Heart left ventricle (tissue), 16 donors: ENCODE measurements around the gene CCDC159. TPM values are rescaled to one million over a fixed set of nuclear protein-coding genes. Genes with fewer than 3 reads are reported as not detected.

Experiments
- ATAC-seq, 4 donors: fragments of 200-7000 bp; cut with Tn5 transposase; one replicate each; pipeline ENCODE4 v1.9.1; 2020 to 2022; ENCODE audit warnings: moderate library complexity in 4 of 4, mild to moderate bottlenecking in 3 of 4, moderate number of reproducible peaks in 1 of 4
- DNase-seq, 5 donors: peaks; one replicate each; pipeline ENCODE4 v3.0.0-alpha.2; 2020
- H3K27ac ChIP-seq, 12 donors: fragments of 200-600 bp; sonication (generic) in 4 of 12; one replicate each; pipeline versions ENCODE4 v1.5.0 to v1.8.0; 2016 to 2022; ENCODE audit warnings: mild to moderate bottlenecking in 2 of 12
- H3K27me3 ChIP-seq, 9 donors: fragments of 200-600 bp; sonication (generic) in 2 of 9; one replicate each; pipeline versions ENCODE4 v1.5.1 to v1.8.0; 2016 to 2022; ENCODE audit warnings: mild to moderate bottlenecking in 3 of 9
- H3K36me3 ChIP-seq, 9 donors: fragments of 200-600 bp; sonication (generic) in 2 of 9; one replicate each; pipeline versions ENCODE4 v1.5.0 to v1.8.0; 2018 to 2022; ENCODE audit warnings: mild to moderate bottlenecking in 2 of 9
- H3K4me1 ChIP-seq, 12 donors: fragments of 200-600 bp; sonication (generic) in 4 of 12; one replicate each; pipeline versions ENCODE4 v1.5.0 to v1.8.0; 2016 to 2022; ENCODE audit warnings: mild to moderate bottlenecking in 3 of 12
- H3K4me3 ChIP-seq, 12 donors: fragments of 200-600 bp; sonication (generic) in 4 of 12; one replicate each; pipeline versions ENCODE4 v1.5.0 to v1.8.0; 2017 to 2022; ENCODE audit warnings: mild to moderate bottlenecking in 9 of 12, moderate library complexity in 4 of 12
- H3K9me3 ChIP-seq, 12 donors: fragments of 200-600 bp; sonication (generic) in 4 of 12; one replicate each; pipeline versions ENCODE4 v1.5.0 to v1.8.0; 2016 to 2022; ENCODE audit warnings: mild to moderate bottlenecking in 1 of 12
- POLR2A ChIP-seq, 2 donors: fragments of 450-650 bp; IDR thresholded peaks; one replicate each; pipeline ENCODE4 v1.6.1; 2017; ENCODE audit warnings: antibody characterized with exemption in 2 of 2, mild to moderate bottlenecking in 2 of 2, moderate library complexity in 2 of 2
- WGBS, 4 donors: extraction: QIAGEN DNeasy Blood & Tissue Kit in 2 of 4; methylation state at CpG; one replicate each; pipeline versions ENCODE4 v1.1.5 to v1.1.7; 2013 to 2018; 5-methylcytosine and 5-hydroxymethylcytosine counted together
- intact Hi-C, 10 donors: fragments of 100-400 bp; cut with DNase I; formaldehyde crosslinking; loops; one replicate each; pipeline versions ENCODE4 v1.11.1 to v1.14.2; 2022
- polyA plus RNA-seq, 2 donors: library from polyadenylated mRNA; stranded (reverse); fragments of 200-250 nt; gene quantifications; one replicate each; pipeline ENCODE4 v1.2.3, GENCODE V29; 2013
- total RNA-seq, 9 donors: library from RNA; depleted of rRNA in 2 of 9; stranded (reverse); fragments of >200 nt in 2 of 9; fragmentation: NEBNext Ultra II Directional in 3 of 9; extraction: Animal tissue kit (Norgen Biotek cat#: 25700) in 3 of 9; gene quantifications; one replicate each; pipeline versions ENCODE4 v1.1.0 to v1.2.4, GENCODE V29; 2016 to 2023
- TF ChIP-seq, protein P1 (sequence below), 12 donors: fragments of 200-600 bp; sonication (generic) in 4 of 12; IDR thresholded peaks; one replicate each; pipeline versions ENCODE4 v1.5.0 to v1.8.0; 2018 to 2022; ENCODE audit warnings: antibody characterized with exemption in 12 of 12, mild to moderate bottlenecking in 5 of 12
- donor health status: ischemic (EF 13 %, LVEDD 7.1; RV severe dilation, severe dysfunction).
- donor health status: healthy with polysubstance abuse.
- donor health status: DM: no; HTN: yes; CAD: no.
- donor health status: DM: no; HTN: no; CAD: no.
- donor health status: ischemic (EF 25% LVEDD 6.9; RV normal size, moderate dysfunction).
- donor health status: ischemic (EF 25% LVEDD 5.7; RV mildly dilated, moderate dysfunction).
- donor health status: healthy.
- donor health status: DM: yes; HTN: yes; CAD: no.
- donor health status: ischemic (EF 35%, LVEDD 5.7; RV mildly dilated, moderate dysfunction).
- donor health status: nonischemic (EF 11% LVEDD 7.7; RV severe dilation, severe dysfunction).
- donor health status: DM: yes; HTN: yes; CAD: no.
- donor health status: PGD.
- donor health status: ischemic (EF 29% LVEDD 5.4; RV normal size, mild dysfunction).
- donor health status: nonischemic (EF 23%, LVEDD 6.1; RV moderate dilation, normal function).

CCDC159 gene
- total and polyA plus RNA-seq, 11 donors, result 11.5 to 34.9 (median 21.9) TPM

DNA sequence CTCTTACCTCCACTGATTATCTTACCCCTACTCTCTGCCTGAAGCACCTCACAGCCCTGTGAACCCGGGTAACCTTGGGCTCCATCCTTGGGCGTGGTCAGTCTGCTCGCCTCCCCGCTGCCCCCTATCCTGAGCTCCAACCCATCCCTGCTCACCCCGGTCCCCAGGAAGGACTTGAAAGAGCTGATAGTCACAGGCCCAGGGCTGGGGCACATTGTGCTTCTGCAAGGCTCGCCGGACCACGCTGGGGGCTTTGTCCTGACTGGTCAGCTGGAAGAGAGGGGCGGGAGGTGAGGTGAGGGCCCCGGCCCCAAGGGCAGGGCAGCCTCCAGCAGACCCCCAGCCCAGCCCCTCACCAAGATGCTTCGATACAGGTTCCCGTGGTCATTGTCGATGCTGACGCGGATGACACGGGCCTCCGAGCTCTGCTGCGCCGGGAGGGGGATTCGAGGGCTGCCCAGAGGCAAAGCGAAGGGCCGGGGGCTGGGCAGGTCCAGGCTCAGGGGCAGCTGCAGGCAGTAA is 50.8 kb downstream of the CCDC159 start:
- H3K4me3 ChIP-seq, result no peak overlapping the region
- DNase-seq, result peak in 1 of 5 donors; percentile 26
- TF ChIP-seq, protein P1, sequence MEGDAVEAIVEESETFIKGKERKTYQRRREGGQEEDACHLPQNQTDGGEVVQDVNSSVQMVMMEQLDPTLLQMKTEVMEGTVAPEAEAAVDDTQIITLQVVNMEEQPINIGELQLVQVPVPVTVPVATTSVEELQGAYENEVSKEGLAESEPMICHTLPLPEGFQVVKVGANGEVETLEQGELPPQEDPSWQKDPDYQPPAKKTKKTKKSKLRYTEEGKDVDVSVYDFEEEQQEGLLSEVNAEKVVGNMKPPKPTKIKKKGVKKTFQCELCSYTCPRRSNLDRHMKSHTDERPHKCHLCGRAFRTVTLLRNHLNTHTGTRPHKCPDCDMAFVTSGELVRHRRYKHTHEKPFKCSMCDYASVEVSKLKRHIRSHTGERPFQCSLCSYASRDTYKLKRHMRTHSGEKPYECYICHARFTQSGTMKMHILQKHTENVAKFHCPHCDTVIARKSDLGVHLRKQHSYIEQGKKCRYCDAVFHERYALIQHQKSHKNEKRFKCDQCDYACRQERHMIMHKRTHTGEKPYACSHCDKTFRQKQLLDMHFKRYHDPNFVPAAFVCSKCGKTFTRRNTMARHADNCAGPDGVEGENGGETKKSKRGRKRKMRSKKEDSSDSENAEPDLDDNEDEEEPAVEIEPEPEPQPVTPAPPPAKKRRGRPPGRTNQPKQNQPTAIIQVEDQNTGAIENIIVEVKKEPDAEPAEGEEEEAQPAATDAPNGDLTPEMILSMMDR (IDR thresholded peaks at IDR 0.05), result no peak
- no peak for TF ChIP-seq POLR2A (IDR thresholded peaks at IDR 0.05)
- WGBS, 4 donors, result 82 to 88% (median 86%) methylated on average over 18 to 22 of the region's 22 CpGs
- ATAC-seq, result no peak
- no peak overlapping the region for H3K27ac ChIP-seq
- H3K9me3 ChIP-seq, result no peaks in the 10 kb centered on the region
- intact Hi-C loops, result no loop called here
- no peaks in the 10 kb centered on the region for H3K27me3 ChIP-seq
- peaks cover 0 to 5% (median 0%) of the 10 kb centered on the region in 9 donors for H3K36me3 ChIP-seq
- H3K4me1 ChIP-seq, result no peaks in the 10 kb centered on the region

DNA sequence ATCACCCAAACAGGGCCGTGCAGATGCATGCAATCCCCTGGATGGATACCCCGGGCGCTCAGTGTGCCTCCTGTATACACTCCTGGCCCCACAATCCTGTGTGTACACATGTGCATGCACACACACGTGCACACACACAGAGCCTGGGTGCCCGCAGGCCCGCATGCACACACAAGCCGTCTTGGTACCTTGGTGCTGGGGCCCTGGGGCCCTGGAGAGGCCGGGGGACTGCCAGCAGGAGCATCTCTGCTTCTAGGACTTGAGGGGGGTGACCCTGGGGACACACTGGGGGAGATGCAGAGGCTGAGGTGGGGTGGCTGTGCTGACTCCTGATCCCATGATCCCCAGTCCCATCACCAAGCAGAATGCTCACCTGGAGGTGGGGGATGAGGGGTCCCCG is 53.3 kb downstream of the CCDC159 start:
- H3K27ac ChIP-seq, result no peak overlapping the region
- peaks cover 0 to 5% (median 0%) of the 10 kb centered on the region in 9 donors for H3K36me3 ChIP-seq
- 91 to 93% (median 92%) methylated on average over 9 of the region's 9 CpGs for WGBS, 4 donors
- no peaks in the 10 kb centered on the region for H3K27me3 ChIP-seq
- no peak overlapping the region for H3K4me3 ChIP-seq
- no peak for TF ChIP-seq POLR2A (IDR thresholded peaks at IDR 0.05)
- TF ChIP-seq, protein P1 (IDR thresholded peaks at IDR 0.05), result no peak
- ATAC-seq (peak in 1 of 4 donors; percentile 38), DNase-seq (no peak)
- H3K9me3 ChIP-seq, result no peaks in the 10 kb centered on the region
- intact Hi-C loops, result no loop called here
- no peaks in the 10 kb centered on the region for H3K4me1 ChIP-seq

DNA sequence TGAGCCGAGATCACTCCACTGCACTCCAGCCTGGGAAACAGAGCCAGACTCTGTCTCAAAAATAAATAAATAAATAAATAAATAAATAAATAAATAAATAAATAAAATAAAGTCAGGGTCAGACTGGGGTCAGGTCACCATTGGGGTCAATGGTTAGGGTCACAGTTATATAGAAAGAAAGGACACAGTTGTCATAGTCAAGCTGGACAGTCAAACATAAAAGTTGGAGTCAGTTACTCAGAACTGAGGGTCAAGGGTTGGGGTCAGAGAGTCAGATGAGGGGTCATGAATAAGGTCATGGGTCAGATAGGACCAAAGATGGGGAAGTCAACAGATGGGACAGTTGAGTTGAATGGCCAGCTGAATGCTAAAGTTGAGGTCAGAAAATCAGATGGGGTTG is 54.5 kb downstream of the CCDC159 start:
- intact Hi-C loops, result no loop called here
- DNase-seq (no peak), ATAC-seq (no peak)
- peaks cover 0 to 5% (median 0%) of the 10 kb centered on the region in 12 donors for H3K4me1 ChIP-seq
- no peak for TF ChIP-seq POLR2A (IDR thresholded peaks at IDR 0.05)
- TF ChIP-seq, protein P1 (IDR thresholded peaks at IDR 0.05), result no peak
- peaks cover 0 to 5% (median 0%) of the 10 kb centered on the region in 9 donors for H3K36me3 ChIP-seq
- H3K9me3 ChIP-seq, result no peaks in the 10 kb centered on the region
- H3K27me3 ChIP-seq, result no peaks in the 10 kb centered on the region
- H3K4me3 ChIP-seq, result no peak overlapping the region
- H3K27ac ChIP-seq, result no peak overlapping the region
- 86 to 94% (median 89%) methylated on average over 1 of the region's 1 CpG for WGBS, 4 donors

DNA sequence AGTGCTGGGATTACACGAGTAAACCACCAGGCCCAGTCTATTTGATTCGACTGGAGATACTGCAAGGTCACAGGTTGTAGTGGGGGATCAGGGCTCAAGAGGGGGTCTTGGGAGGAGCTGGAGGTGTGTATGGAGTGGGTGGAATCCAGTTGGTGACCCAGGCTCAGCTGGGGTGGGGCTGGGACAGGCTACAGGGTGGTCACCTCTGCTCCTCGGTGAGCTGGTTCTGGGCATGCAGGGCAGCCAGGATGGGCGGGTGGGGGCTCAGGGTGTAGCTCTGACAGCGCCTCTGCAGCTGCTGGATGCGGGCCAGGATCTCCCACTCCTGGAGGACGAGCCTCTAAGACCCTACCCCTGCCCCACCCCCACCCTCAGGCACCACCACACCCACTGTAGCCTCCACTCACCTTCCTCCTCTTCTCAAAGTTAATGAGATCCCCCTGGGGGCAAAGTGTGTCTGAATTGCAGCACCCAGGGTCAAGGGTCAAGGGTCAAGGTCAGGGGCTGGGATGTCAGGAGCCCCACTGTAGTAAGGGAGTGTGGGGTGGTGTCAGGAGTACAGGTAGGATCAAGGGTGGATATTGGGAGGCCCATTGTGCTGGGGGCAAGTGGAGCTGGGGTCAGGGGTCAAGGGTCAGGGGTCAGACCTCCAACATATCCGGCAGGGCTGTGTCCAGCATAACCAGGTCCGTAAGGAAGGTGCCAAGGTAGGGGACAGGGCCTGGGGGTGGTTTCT is 55.7 kb downstream of the CCDC159 start:
- Histone ChIP-seq H3K4me1 (peaks cover 0 to 9% (median 0%) of the 10 kb centered on the region in 12 donors), H3K36me3 (peaks cover 0 to 5% (median 0%) of the 10 kb centered on the region in 9 donors), H3K4me3 (no peak overlapping the region), H3K9me3 (no peaks in the 10 kb centered on the region), H3K27me3 (peaks cover 0 to 8% (median 0%) of the 10 kb centered on the region in 9 donors), H3K27ac (no peak overlapping the region)
- no peak for TF ChIP-seq POLR2A (IDR thresholded peaks at IDR 0.05)
- TF ChIP-seq, protein P1 (IDR thresholded peaks at IDR 0.05), result no peak
- ATAC-seq (no peak), DNase-seq (no peak)
- intact Hi-C loops, result no loop called here
- 82 to 87% (median 83%) methylated on average over 7 to 9 of the region's 9 CpGs for WGBS, 4 donors

Other genes with a start within 250 kb of the CCDC159 start
- gene SPC24, start 190.7 kb upstream of the CCDC159 start, total RNA-seq, result 10 to 100 TPM in 1 of 9 donors, 1 to 10 TPM in 8; 1.7 to 10.7 (median 5.2) TPM
- 1 to 10 TPM; 1.4 to 3.0 TPM for gene SPC24, start 190.7 kb upstream of the CCDC159 start, polyA plus RNA-seq
- 1,000 to 10,000 TPM in 1 of 9 donors, 100 to 1,000 TPM in 8; 232 to 1,831 (median 296) TPM for gene KANK2, start 149.0 kb upstream of the CCDC159 start, total RNA-seq
- gene KANK2, start 149.0 kb upstream of the CCDC159 start, polyA plus RNA-seq, result 100 to 1,000 TPM; 275 to 281 TPM
- gene ANGPTL8, start 106.9 kb upstream of the CCDC159 start, total RNA-seq, result 1 to 10 TPM in 1 of 9 donors, not detected in 8; 6.3 TPM
- 10 to 100 TPM in 1 of 2 donors, under 1 TPM in 1; 0.61 to 10.2 TPM for gene ANGPTL8, start 106.9 kb upstream of the CCDC159 start, polyA plus RNA-seq
- 10 to 100 TPM; 21.6 to 57.8 (median 39.5) TPM for gene DOCK6, start 84.0 kb upstream of the CCDC159 start, total RNA-seq
- gene DOCK6, start 84.0 kb upstream of the CCDC159 start, polyA plus RNA-seq, result 10 to 100 TPM; 25.6 to 36.0 TPM
- not detected for gene TSPAN16, start 50.4 kb upstream of the CCDC159 start, total RNA-seq
- not detected for gene TSPAN16, start 50.4 kb upstream of the CCDC159 start, polyA plus RNA-seq
- 10 to 100 TPM in 3 of 9 donors, 1 to 10 TPM in 6; 5.4 to 15.1 (median 7.4) TPM for gene RAB3D, start 6.9 kb upstream of the CCDC159 start, total RNA-seq
- gene RAB3D, start 6.9 kb upstream of the CCDC159 start, polyA plus RNA-seq, result 1 to 10 TPM; 2.5 to 3.9 TPM
- gene TMEM205, start 251 bp upstream of the CCDC159 start, total RNA-seq, result 100 to 1,000 TPM in 3 of 9 donors, 10 to 100 TPM in 6; 68.3 to 372 (median 83.9) TPM
- gene TMEM205, start 251 bp upstream of the CCDC159 start, polyA plus RNA-seq, result 100 to 1,000 TPM; 106 to 151 TPM
- gene PLPPR2, start 8.9 kb downstream of the CCDC159 start, total RNA-seq, result 10 to 100 TPM in 6 of 9 donors, 1 to 10 TPM in 3; 4.5 to 24.8 (median 12.5) TPM
- 10 to 100 TPM in 1 of 2 donors, 1 to 10 TPM in 1; 8.0 to 10.5 TPM for gene PLPPR2, start 8.9 kb downstream of the CCDC159 start, polyA plus RNA-seq
- 1 to 10 TPM in 7 of 9 donors, under 1 TPM in 2; 0.67 to 1.9 (median 1.5) TPM for gene SWSAP1, start 28.1 kb downstream of the CCDC159 start, total RNA-seq
- gene SWSAP1, start 28.1 kb downstream of the CCDC159 start, polyA plus RNA-seq, result 1 to 10 TPM; 1.9 to 2.1 TPM
- 1 to 10 TPM; 4.6 to 7.8 (median 5.7) TPM for gene EPOR, start 37.8 kb downstream of the CCDC159 start, total RNA-seq
- gene EPOR, start 37.8 kb downstream of the CCDC159 start, polyA plus RNA-seq, result 1 to 10 TPM; 6.1 TPM
- 1 to 10 TPM; 2.1 to 5.0 (median 4.0) TPM for gene RGL3, start 72.8 kb downstream of the CCDC159 start, total RNA-seq
- 10 to 100 TPM in 1 of 2 donors, 1 to 10 TPM in 1; 2.2 to 11.3 TPM for gene RGL3, start 72.8 kb downstream of the CCDC159 start, polyA plus RNA-seq
- gene ODAD3, start 88.6 kb downstream of the CCDC159 start, total RNA-seq, result under 1 TPM in 7 of 9 donors, not detected in 2; 0.18 to 0.69 (median 0.31) TPM
- gene ODAD3, start 88.6 kb downstream of the CCDC159 start, polyA plus RNA-seq, result under 1 TPM; 0.37 to 0.84 TPM
- gene PRKCSH, start 89.1 kb downstream of the CCDC159 start, total RNA-seq, result 100 to 1,000 TPM in 6 of 9 donors, 10 to 100 TPM in 3; 69.3 to 210 (median 120) TPM
- 100 to 1,000 TPM in 1 of 2 donors, 10 to 100 TPM in 1; 71.2 to 107 TPM for gene PRKCSH, start 89.1 kb downstream of the CCDC159 start, polyA plus RNA-seq
- gene ELAVL3, start 134.5 kb downstream of the CCDC159 start, total RNA-seq, result under 1 TPM in 8 of 9 donors, not detected in 1; 0.08 to 0.75 (median 0.27) TPM
- gene ELAVL3, start 134.5 kb downstream of the CCDC159 start, polyA plus RNA-seq, result under 1 TPM; 0.03 to 0.11 TPM
- 1 to 10 TPM; 2.4 to 5.5 (median 3.8) TPM for gene ZNF653, start 159.3 kb downstream of the CCDC159 start, total RNA-seq
- gene ZNF653, start 159.3 kb downstream of the CCDC159 start, polyA plus RNA-seq, result 1 to 10 TPM; 4.0 to 8.9 TPM
- gene ECSIT, start 182.6 kb downstream of the CCDC159 start, total RNA-seq, result 100 to 1,000 TPM in 8 of 9 donors, 10 to 100 TPM in 1; 69.7 to 207 (median 131) TPM
- gene ECSIT, start 182.6 kb downstream of the CCDC159 start, polyA plus RNA-seq, result 100 to 1,000 TPM; 157 to 242 TPM
- gene CNN1, start 192.3 kb downstream of the CCDC159 start, total RNA-seq, result 100 to 1,000 TPM in 6 of 9 donors, 10 to 100 TPM in 3; 68.6 to 979 (median 145) TPM
- gene CNN1, start 192.3 kb downstream of the CCDC159 start, polyA plus RNA-seq, result 100 to 1,000 TPM; 306 to 426 TPM
- gene ELOF1, start 212.7 kb downstream of the CCDC159 start, total RNA-seq, result 10 to 100 TPM; 25.0 to 41.5 (median 27.7) TPM
- gene ELOF1, start 212.7 kb downstream of the CCDC159 start, polyA plus RNA-seq, result 10 to 100 TPM; 47.5 to 70.3 TPM
- gene ACP5, start 231.1 kb downstream of the CCDC159 start, total RNA-seq, result 10 to 100 TPM in 2 of 9 donors, 1 to 10 TPM in 6, under 1 TPM in 1; 0.56 to 54.1 (median 3.3) TPM
- 1 to 10 TPM; 1.6 to 1.9 TPM for gene ACP5, start 231.1 kb downstream of the CCDC159 start, polyA plus RNA-seq